Body of pancreas (tissue), 4 donors: ENCODE data around the gene MAST4. TPM values are rescaled to one million over a fixed set of nuclear protein-coding genes. Genes with fewer than 3 reads are reported as not detected.

Experiments
- ATAC-seq: fragments of 150-250 bp; one replicate; pipeline ENCODE4 v1.9.1; 2016
- DNase-seq, 4 donors: peaks; one replicate each; pipeline ENCODE4 v3.0.0-alpha.2; 2019
- H3K27ac ChIP-seq, 4 donors: fragments of 200-600 bp; sonication (generic); 1 replicate in 3 of 4; 2 replicates in 1 of 4; pipeline versions ENCODE4 v1.5.1 to v1.6.1; 2016 to 2019; ENCODE audit warnings: mild to moderate bottlenecking in 1 of 4, mixed read lengths in 1 of 4, moderate library complexity in 1 of 4
- H3K27me3 ChIP-seq, 2 donors: fragments of 200-600 bp; sonication (generic); one replicate each; pipeline ENCODE4 v1.6.0; 2016; ENCODE audit warnings: mild to moderate bottlenecking in 1 of 2
- H3K36me3 ChIP-seq, 2 donors: fragments of 200-600 bp; sonication (generic); replicated peaks in 1 of 2; 2 replicates each; pipeline ENCODE4 v1.5.1; 2016; ENCODE audit warnings: low read depth in 2 of 2; ENCODE audit not compliant: insufficient read depth in 1 of 2
- H3K4me1 ChIP-seq: fragments of 200-600 bp; sonication (generic); one replicate; pipeline ENCODE4 v1.6.0; 2016
- H3K4me3 ChIP-seq, 2 donors: fragments of 200-600 bp; sonication (generic); 1 replicate in 1 of 2; 2 replicates in 1 of 2; pipeline ENCODE4 v1.5.1; 2016 to 2019
- H3K9me3 ChIP-seq, 3 donors: fragments of 200-600 bp; sonication (generic); 1 replicate in 2 of 3; 2 replicates in 1 of 3; pipeline ENCODE4 v1.5.1; 2016
- CTCF ChIP-seq, 7 experiments: fragments of 450-650 bp in 4 of 7; fragments of 200-600 bp in 3 of 7; sonication (generic) in 3 of 7; IDR thresholded peaks; one replicate each; pipeline ENCODE4 v1.5.1; 2016 to 2019; ENCODE audit warnings: antibody characterized with exemption in 7 of 7
- POLR2A ChIP-seq, 3 donors: fragments of 450-650 bp; IDR thresholded peaks; one replicate each; pipeline ENCODE4 v1.6.1; 2016; ENCODE audit warnings: antibody characterized with exemption in 3 of 3, mild to moderate bottlenecking in 2 of 3
- WGBS, 2 donors: methylation state at CpG; one replicate each; pipeline ENCODE4 v1.1.5; 2017; 5-methylcytosine and 5-hydroxymethylcytosine counted together
- intact Hi-C: fragments of 100-400 bp; cut with DNase I; formaldehyde crosslinking; loops from one replicate; pipeline ENCODE4 v1.15.1; 2023
- total RNA-seq, 2 donors: library from RNA; depleted of rRNA; stranded (reverse); fragments of >200 nt; gene quantifications; one replicate each; pipeline ENCODE4 v1.1.0, GENCODE V29; 2016

Gene MAST4
- total RNA-seq, 2 donors from 2014 or later: 17.9 to 29.7 TPM

GRCh38 chr5:66981266-66982055 is 385.3 kb downstream of the MAST4 start:
- Histone ChIP-seq H3K36me3 (no peaks in the 10 kb centered on the region), H3K27ac (no peak overlapping the region), H3K27me3 (no peaks in the 10 kb centered on the region), H3K4me3 (no peak overlapping the region), H3K9me3 (no peaks in the 10 kb centered on the region), H3K4me1 (no peaks in the 10 kb centered on the region)
- intact Hi-C loops: no loop called here
- 64 to 88% methylated on average over 5 of the region's 5 CpGs for WGBS, 2 donors
- ATAC-seq (no peak), DNase-seq (no peak)
- TF ChIP-seq CTCF (IDR thresholded peaks at IDR 0.05) (no peak), POLR2A (IDR thresholded peaks at IDR 0.05) (no peak)

- Histone ChIP-seq H3K4me1 (no peaks in the 10 kb centered on the region), H3K36me3 (no peaks in the 10 kb centered on the region), H3K9me3 (no peaks in the 10 kb centered on the region), H3K27ac (no peak overlapping the region), H3K27me3 (no peaks in the 10 kb centered on the region), H3K4me3 (no peak overlapping the region)
- DNase-seq (no peak), ATAC-seq (no peak)
- WGBS, 2 donors: 80 to 83% methylated on average over 4 of the region's 4 CpGs
- intact Hi-C loops: no loop called here
- TF ChIP-seq CTCF (IDR thresholded peaks at IDR 0.05) (no peak), POLR2A (IDR thresholded peaks at IDR 0.05) (no peak)
Measured at GRCh38 chr5:66982056-66982387, 385.8 kb downstream of the MAST4 start.

- 85 to 86% methylated on average over 5 of the region's 5 CpGs for WGBS, 2 donors
- H3K36me3 ChIP-seq: no peaks in the 10 kb centered on the region
- no peaks in the 10 kb centered on the region for H3K9me3 ChIP-seq
- DNase-seq (no peak), ATAC-seq (no peak)
- H3K4me3 ChIP-seq: no peak overlapping the region
- H3K27me3 ChIP-seq: no peaks in the 10 kb centered on the region
- TF ChIP-seq POLR2A (IDR thresholded peaks at IDR 0.05) (no peak), CTCF (IDR thresholded peaks at IDR 0.05) (no peak)
- intact Hi-C loops: no loop called here
- H3K4me1 ChIP-seq: no peaks in the 10 kb centered on the region
- no peak overlapping the region for H3K27ac ChIP-seq
Measured at GRCh38 chr5:66982470-66982869, 386.3 kb downstream of the MAST4 start.

- ATAC-seq (no peak), DNase-seq (no peak)
- Histone ChIP-seq H3K4me3 (no peak overlapping the region), H3K9me3 (no peaks in the 10 kb centered on the region), H3K27ac (no peak overlapping the region), H3K27me3 (no peaks in the 10 kb centered on the region), H3K4me1 (no peaks in the 10 kb centered on the region), H3K36me3 (no peaks in the 10 kb centered on the region)
- intact Hi-C loops: no loop called here
- no peak for TF ChIP-seq POLR2A (IDR thresholded peaks at IDR 0.05)
- no peak for TF ChIP-seq CTCF (IDR thresholded peaks at IDR 0.05)
- WGBS, 2 donors: 59 to 63% methylated on average over 3 of the region's 3 CpGs
Measured at GRCh38 chr5:66985417-66985816, 389.2 kb downstream of the MAST4 start.

- Histone ChIP-seq H3K36me3 (no peaks in the 10 kb centered on the region), H3K27ac (no peak overlapping the region), H3K9me3 (no peaks in the 10 kb centered on the region), H3K4me3 (no peak overlapping the region), H3K27me3 (no peaks in the 10 kb centered on the region), H3K4me1 (no peaks in the 10 kb centered on the region)
- TF ChIP-seq POLR2A (IDR thresholded peaks at IDR 0.05) (no peak), CTCF (IDR thresholded peaks at IDR 0.05) (no peak)
- DNase-seq: no peak
- 90 to 94% methylated on average over 2 of the region's 2 CpGs for WGBS, 2 donors
- intact Hi-C loops: no loop called here
- no peak for ATAC-seq
Measured at GRCh38 chr5:66986009-66986408, 389.8 kb downstream of the MAST4 start.
